Neuronal stem cell (in vitro differentiated cells): ENCODE measurements around the gene STEAP4.

Source experiments
- DNase-seq: peaks from one replicate; pipeline ENCODE4 v3.0.0-alpha.2; 2013; ENCODE audit warnings: low spot score
- H2AFZ ChIP-seq: one replicate; pipeline ENCODE4 v1.6.1; 2013; ENCODE audit warnings: mild to moderate bottlenecking, low read length, inconsistent platforms
- H2AK5ac ChIP-seq: 2 replicates; pipeline ENCODE4 v1.6.1; 2013; ENCODE audit warnings: low read depth, mild to moderate bottlenecking, inconsistent platforms, low read length, moderate library complexity, mixed read lengths
- H2BK120ac ChIP-seq: 2 replicates; pipeline ENCODE4 v1.6.1; 2013; ENCODE audit warnings: low read depth, mild to moderate bottlenecking, inconsistent platforms, low read length, moderate library complexity, mixed read lengths
- H2BK12ac ChIP-seq: one replicate; pipeline ENCODE4 v1.6.1; 2013; ENCODE audit warnings: low read length, inconsistent platforms
- H2BK15ac ChIP-seq: 2 replicates; pipeline ENCODE4 v1.6.1; 2013; ENCODE audit warnings: mild to moderate bottlenecking, low read length, inconsistent platforms, mixed read lengths
- H2BK5ac ChIP-seq: one replicate; pipeline ENCODE4 v1.6.1; 2013; ENCODE audit warnings: inconsistent platforms, mild to moderate bottlenecking, low read length, moderate library complexity
- H3K14ac ChIP-seq: one replicate; pipeline ENCODE4 v1.6.1; 2013; ENCODE audit warnings: low read length, inconsistent platforms
- H3K18ac ChIP-seq: 2 replicates; pipeline ENCODE4 v1.6.1; 2013; ENCODE audit warnings: low read length, inconsistent platforms
- H3K23ac ChIP-seq: 2 replicates; pipeline ENCODE4 v1.6.1; 2013; ENCODE audit warnings: low read depth, mild to moderate bottlenecking, mixed read lengths, low read length, inconsistent platforms; ENCODE audit not compliant: poor library complexity
- H3K27ac ChIP-seq: replicated peaks from 3 replicates; pipeline ENCODE4 v1.5.1; 2013; ENCODE audit warnings: low read length, inconsistent platforms
- H3K27me3 ChIP-seq, 3 experiments: 2 replicates each; pipeline ENCODE4 v1.6.1; 2013; ENCODE audit warnings: low read length in 3 of 3, mild to moderate bottlenecking in 2 of 3, inconsistent platforms in 1 of 3, low read depth in 1 of 3, mixed read lengths in 1 of 3, moderate library complexity in 1 of 3; ENCODE audit not compliant: control insufficient read depth in 3 of 3, insufficient read depth in 3 of 3
- H3K36me3 ChIP-seq, 2 donors: replicated peaks in 1 of 2; 2 replicates each; pipeline ENCODE4 v1.6.1; 2013; ENCODE audit warnings: low read length in 2 of 2; ENCODE audit not compliant: control insufficient read depth in 2 of 2, insufficient read depth in 2 of 2
- H3K4ac ChIP-seq: 2 replicates; pipeline ENCODE4 v1.6.1; 2013; ENCODE audit warnings: inconsistent platforms, mild to moderate bottlenecking, low read length, moderate library complexity
- H3K4me1 ChIP-seq, 2 donors: 1 replicate in 1 of 2; 2 replicates in 1 of 2; pipeline ENCODE4 v1.6.1; 2013; ENCODE audit warnings: low read length in 2 of 2, low read depth in 1 of 2; ENCODE audit not compliant: control insufficient read depth in 2 of 2, insufficient read depth in 1 of 2
- H3K4me2 ChIP-seq: one replicate; pipeline ENCODE4 v1.6.1; 2013; ENCODE audit warnings: mild to moderate bottlenecking, low read length, inconsistent platforms; ENCODE audit not compliant: insufficient read depth, poor library complexity, severe bottlenecking
- H3K4me3 ChIP-seq, 2 donors: 2 replicates each; pipeline ENCODE4 v1.5.1; 2013; ENCODE audit warnings: low read length in 2 of 2, mild to moderate bottlenecking in 2 of 2, inconsistent platforms in 1 of 2, moderate library complexity in 1 of 2
- H3K79me1 ChIP-seq: one replicate; pipeline ENCODE4 v1.6.1; 2013; ENCODE audit warnings: low read depth, mild to moderate bottlenecking, inconsistent platforms, low read length, moderate library complexity
- H3K9ac ChIP-seq: one replicate; pipeline ENCODE4 v1.6.1; 2013; ENCODE audit warnings: mild to moderate bottlenecking, low read depth, low read length, inconsistent platforms; ENCODE audit not compliant: poor library complexity
- H3K9me3 ChIP-seq, 2 donors: replicated peaks in 1 of 2; 2 replicates each; pipeline versions ENCODE3 to v1.6.1; 2013; ENCODE audit warnings: low read length in 2 of 2, mild to moderate bottlenecking in 2 of 2, inconsistent platforms in 1 of 2, low read depth in 1 of 2, mixed read lengths in 1 of 2, moderate library complexity in 1 of 2; ENCODE audit not compliant: control insufficient read depth in 2 of 2, insufficient read depth in 1 of 2
- H4K8ac ChIP-seq: one replicate; pipeline ENCODE4 v1.6.1; 2013; ENCODE audit warnings: low read depth, mild to moderate bottlenecking, inconsistent platforms, low read length, moderate library complexity
- H4K91ac ChIP-seq: one replicate; pipeline ENCODE4 v1.6.1; 2013; ENCODE audit warnings: low read length, low read depth, mild to moderate bottlenecking, inconsistent platforms; ENCODE audit not compliant: poor library complexity
- WGBS, 2 donors: extraction: QIAGEN DNeasy Blood & Tissue Kit; methylation state at CpG; one replicate each; pipeline ENCODE4 v1.1.7; 2013; ENCODE audit warnings: missing lambda C conversion rate in 2 of 2, mixed read lengths in 1 of 2; ENCODE audit not compliant: insufficient read length in 2 of 2, insufficient replicate concordance in 1 of 2; ENCODE audit errors: extremely low coverage in 2 of 2; 5-methylcytosine and 5-hydroxymethylcytosine counted together

The STEAP4 gene

DNA sequence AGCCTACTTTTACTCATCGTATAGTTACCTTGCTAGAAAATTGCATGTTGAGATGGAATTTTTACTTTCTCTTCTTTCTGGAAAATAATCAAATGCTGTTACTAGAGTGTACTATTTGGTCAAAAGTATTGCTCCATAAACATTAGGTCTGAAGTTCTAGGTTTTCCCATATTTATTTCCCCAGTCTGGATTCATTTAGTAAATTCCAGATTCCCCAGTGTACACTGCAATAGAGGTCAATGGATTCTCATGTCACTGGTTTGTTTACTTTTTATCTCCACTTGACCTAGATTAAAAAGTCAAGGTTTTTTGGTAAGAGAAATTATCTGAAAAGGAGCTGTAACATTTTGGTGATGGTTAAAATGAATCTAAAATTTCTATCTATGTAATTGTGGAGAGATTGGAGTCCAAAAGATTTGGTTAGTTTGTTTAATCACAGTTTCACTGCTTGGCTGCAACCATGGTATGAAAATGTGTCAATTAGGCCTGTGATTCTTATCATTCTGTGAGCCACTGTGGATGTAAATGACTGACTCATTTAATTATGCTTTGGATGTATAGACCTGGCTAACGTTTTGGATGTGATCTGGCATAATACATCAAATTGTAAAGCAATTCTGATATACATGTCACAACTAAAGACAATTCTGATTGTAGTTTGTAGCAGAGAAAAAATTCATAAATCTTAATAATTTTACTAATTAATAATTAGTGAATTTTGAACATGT is 32.7 kb upstream of the STEAP4 start:
- Histone ChIP-seq H2BK12ac (no peak overlapping the region), H3K27me3 (peaks cover 0 to 6% (median 0%) of the 10 kb centered on the region in 3 experiments), H2AK5ac (no peak overlapping the region), H3K27ac (no peak overlapping the region), H3K79me1 (no peaks in the 10 kb centered on the region), H3K4me1 (no peaks in the 10 kb centered on the region), H2BK5ac (no peak overlapping the region), H2BK15ac (no peak overlapping the region), H3K36me3 (no peaks in the 10 kb centered on the region), H2BK120ac (no peak overlapping the region), H3K18ac (no peak overlapping the region), H3K4ac (no peak overlapping the region), H3K4me2 (no peak overlapping the region), H2AFZ (no peak overlapping the region), H4K91ac (no peak overlapping the region), H3K9me3 (no peaks in the 10 kb centered on the region), H4K8ac (no peak overlapping the region), H3K14ac (no peak overlapping the region), H3K23ac (no peak overlapping the region), H3K4me3 (no peak overlapping the region), H3K9ac (no peak overlapping the region)
- no CpG with 5 or more reads among the region's 2 CpGs for WGBS, 2 donors
- no peak for DNase-seq

DNA sequence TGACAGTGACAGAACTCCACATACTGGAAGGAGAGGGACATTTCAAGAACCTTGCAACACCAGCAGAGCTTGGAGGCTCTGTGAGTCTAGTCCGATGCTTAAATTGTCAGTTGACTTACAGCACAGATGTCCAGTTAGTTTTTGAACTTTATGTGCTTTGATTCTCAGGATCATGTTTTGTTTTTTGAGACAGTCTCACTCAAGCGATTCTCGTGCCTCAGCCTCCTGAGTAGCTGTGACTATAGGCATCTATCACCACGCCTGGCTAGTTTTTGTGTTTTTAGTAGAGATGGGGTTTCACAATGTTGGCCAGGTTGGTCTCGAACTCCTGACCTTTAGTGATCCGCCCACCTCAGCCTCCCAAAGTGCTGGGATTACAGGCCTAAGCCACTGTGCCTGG is 31.8 kb upstream of the STEAP4 start:
- WGBS, 2 donors, result no CpG with 5 or more reads among the region's 6 CpGs
- Histone ChIP-seq H2BK15ac (no peak overlapping the region), H2BK5ac (no peak overlapping the region), H3K14ac (no peak overlapping the region), H3K36me3 (no peaks in the 10 kb centered on the region), H2BK120ac (no peak overlapping the region), H3K9me3 (no peaks in the 10 kb centered on the region), H3K79me1 (no peaks in the 10 kb centered on the region), H4K8ac (no peak overlapping the region), H2BK12ac (no peak overlapping the region), H3K27me3 (peaks cover 0 to 6% (median 0%) of the 10 kb centered on the region in 3 experiments), H3K18ac (no peak overlapping the region), H3K4ac (no peak overlapping the region), H3K9ac (no peak overlapping the region), H3K27ac (no peak overlapping the region), H3K23ac (no peak overlapping the region), H3K4me1 (no peaks in the 10 kb centered on the region), H3K4me3 (no peak overlapping the region), H4K91ac (no peak overlapping the region), H2AK5ac (no peak overlapping the region), H3K4me2 (no peak overlapping the region), H2AFZ (no peak overlapping the region)
- DNase-seq, result no peak

DNA sequence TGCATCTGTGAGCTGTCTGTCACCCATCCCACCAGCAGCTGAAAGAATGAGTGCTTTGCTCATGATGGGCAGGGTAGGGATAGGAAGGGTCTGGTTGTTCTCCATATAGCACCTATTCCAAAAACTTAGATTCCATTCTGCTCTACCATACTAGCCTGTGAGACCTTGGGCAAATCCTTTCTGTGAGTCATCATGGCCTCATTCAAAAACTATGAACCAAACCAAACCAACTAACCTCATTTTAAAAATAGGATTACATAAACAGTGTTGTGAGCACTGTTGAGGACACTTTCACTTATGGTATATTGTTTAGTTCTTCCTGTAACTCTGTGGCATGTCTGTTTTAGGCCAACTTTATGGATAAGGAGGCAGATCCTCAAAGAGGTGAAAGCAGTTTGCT is 30.9 kb upstream of the STEAP4 start:
- Histone ChIP-seq H2AFZ (no peak overlapping the region), H3K23ac (no peak overlapping the region), H3K4ac (no peak overlapping the region), H3K27ac (no peak overlapping the region), H3K9me3 (no peaks in the 10 kb centered on the region), H4K8ac (no peak overlapping the region), H3K4me1 (no peaks in the 10 kb centered on the region), H3K27me3 (peaks cover 0 to 6% (median 0%) of the 10 kb centered on the region in 3 experiments), H3K18ac (no peak overlapping the region), H2BK15ac (no peak overlapping the region), H4K91ac (no peak overlapping the region), H2BK120ac (no peak overlapping the region), H3K4me2 (no peak overlapping the region), H3K4me3 (no peak overlapping the region), H2BK12ac (no peak overlapping the region), H3K14ac (no peak overlapping the region), H2BK5ac (no peak overlapping the region), H3K9ac (no peak overlapping the region), H3K79me1 (no peaks in the 10 kb centered on the region), H2AK5ac (no peak overlapping the region), H3K36me3 (no peaks in the 10 kb centered on the region)
- no peak for DNase-seq

DNA sequence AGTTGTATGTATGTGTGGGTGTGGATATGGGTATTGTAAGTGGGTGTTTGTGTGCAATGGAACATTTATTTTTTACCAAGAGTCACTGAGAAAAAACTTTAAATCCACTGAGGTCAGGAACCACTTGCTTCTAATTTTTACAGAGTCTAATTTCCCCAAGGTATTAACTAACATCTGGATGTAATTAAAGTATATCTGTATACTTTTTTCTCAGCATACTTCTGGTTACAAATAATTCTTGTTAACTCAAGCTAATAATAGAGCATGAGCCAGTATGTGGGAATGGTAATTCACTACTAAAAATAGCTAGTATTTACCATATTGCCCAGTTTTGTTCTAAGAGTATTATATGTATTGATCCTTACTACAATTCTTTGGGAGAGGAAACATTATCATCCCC is 24.6 kb upstream of the STEAP4 start:
- Histone ChIP-seq H3K4ac (no peak overlapping the region), H4K8ac (no peak overlapping the region), H2BK15ac (no peak overlapping the region), H3K4me2 (no peak overlapping the region), H3K23ac (no peak overlapping the region), H2AK5ac (no peak overlapping the region), H2AFZ (no peak overlapping the region), H3K4me3 (no peak overlapping the region), H3K4me1 (no peaks in the 10 kb centered on the region), H3K79me1 (no peaks in the 10 kb centered on the region), H4K91ac (no peak overlapping the region), H3K14ac (no peak overlapping the region), H2BK120ac (no peak overlapping the region), H2BK5ac (no peak overlapping the region), H3K18ac (no peak overlapping the region), H2BK12ac (no peak overlapping the region), H3K27ac (no peak overlapping the region), H3K9ac (no peak overlapping the region), H3K9me3 (no peaks in the 10 kb centered on the region), H3K36me3 (no peaks in the 10 kb centered on the region), H3K27me3 (no peaks in the 10 kb centered on the region)
- DNase-seq, result no peak
